ENCODE data around the gene ADGRL3.

Gene ADGRL3

DNA sequence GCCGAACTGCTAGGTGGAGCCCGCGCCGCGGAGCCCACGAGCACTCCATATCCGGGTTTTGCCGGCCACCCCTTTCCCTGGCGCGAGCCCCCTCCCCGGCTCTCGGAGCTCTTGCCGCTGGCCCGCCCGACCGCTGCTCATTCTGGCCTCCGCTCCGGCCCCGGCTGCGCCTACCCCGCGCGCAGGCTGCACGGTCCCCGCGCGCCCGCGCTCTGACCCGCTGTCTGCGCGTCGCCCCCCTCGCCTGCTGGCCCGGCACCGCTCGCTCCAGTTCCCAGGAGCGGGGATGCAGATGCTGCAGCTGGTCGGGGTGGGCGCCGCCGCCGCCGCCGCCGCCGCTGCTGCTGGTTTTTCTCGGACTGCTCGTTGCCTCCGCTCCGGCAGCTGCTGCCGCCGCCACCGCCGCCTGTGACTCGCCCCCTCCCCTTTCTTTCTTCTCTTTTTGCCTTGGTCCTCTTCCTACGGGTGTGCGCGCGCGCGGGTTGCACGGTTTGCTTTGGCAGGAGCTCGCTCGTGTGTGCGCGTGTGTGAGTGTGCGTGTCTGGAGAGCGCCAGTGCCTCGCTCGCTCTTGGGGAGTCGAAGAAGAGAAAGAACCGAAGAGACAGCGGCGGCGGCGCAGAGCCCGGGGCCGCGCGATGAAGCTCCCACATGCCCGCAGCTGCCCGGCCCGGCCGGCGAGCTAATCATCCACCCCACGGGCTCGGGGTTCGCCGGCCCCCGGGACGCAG, at the start of gene ADGRL3:
Gene ADGRL3 (plus strand): TSS at position 140 of the 729 bp plus-strand sequence.
- peaks cover 26% of the 10 kb centered on the region for H3K27me3 Mint-ChIP-seq
- DNase-seq (ENCODE audit: low spot score in 2 of 2) (no peak), ATAC-seq (replicated peaks; ENCODE audit: extremely low read depth, poor library complexity, severe bottlenecking) (no peak)
- peaks cover 4% of the 10 kb centered on the region for H3K9me3 Mint-ChIP-seq
- no peak within 1 kb of the TSS for H3K27ac Mint-ChIP-seq (ENCODE audit: low read depth)
- no peaks in the 10 kb centered on the region for H3K36me3 Mint-ChIP-seq (ENCODE audit: insufficient read depth)
- H3K4me1 Mint-ChIP-seq = no peaks in the 10 kb centered on the region
- no peak within 1 kb of the TSS for H3K4me3 Mint-ChIP-seq

DNA sequence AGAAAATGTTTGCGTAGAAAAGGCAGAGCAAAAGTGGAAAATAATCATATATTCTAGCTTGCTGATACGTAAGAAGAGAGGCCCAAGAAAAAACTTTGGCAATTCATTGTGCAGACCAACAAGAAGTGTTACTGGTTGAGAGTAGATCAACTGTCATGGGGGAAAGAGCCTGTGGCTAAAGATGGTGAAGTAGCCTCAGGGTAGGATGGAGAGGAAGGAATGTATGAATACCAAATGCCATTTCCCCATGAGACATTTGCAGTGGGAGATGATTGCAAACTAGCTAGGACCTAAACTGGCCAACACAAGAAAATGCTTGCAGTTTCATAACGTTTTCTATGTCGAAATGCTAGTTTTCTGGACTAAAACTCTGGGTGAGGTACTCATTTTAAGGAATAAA, 47.7 kb upstream of the ADGRL3 start:
- H3K27ac Mint-ChIP-seq (ENCODE audit: low read depth) = no peak overlapping the region

DNA sequence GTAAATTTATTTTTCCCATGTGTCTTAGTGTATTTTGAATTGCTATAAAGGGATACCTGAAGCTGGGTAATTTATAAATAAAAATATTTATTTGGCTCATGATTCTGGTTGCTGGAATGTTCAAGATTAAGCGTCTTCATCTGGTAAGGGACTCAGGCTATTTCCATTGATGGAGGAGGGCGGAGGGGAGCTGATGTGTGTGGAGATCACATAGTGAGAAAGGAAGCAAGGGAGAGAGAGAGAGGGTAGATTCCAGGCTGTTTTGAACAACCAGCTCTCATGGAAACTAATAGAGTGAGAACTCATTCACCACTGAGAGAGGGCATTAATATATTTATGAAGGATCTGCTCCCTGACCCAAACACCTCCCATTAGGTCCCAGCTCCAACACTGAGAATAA, 39.6 kb upstream of the ADGRL3 start:
- Mint-ChIP-seq H3K4me1 (no peaks in the 10 kb centered on the region), H3K36me3 (ENCODE audit: insufficient read depth) (no peaks in the 10 kb centered on the region), H3K4me3 (no peak overlapping the region), H3K9me3 (peaks cover 25% of the 10 kb centered on the region), H3K27ac (ENCODE audit: low read depth) (no peak overlapping the region), H3K27me3 (no peaks in the 10 kb centered on the region)
- DNase-seq (ENCODE audit: low spot score in 2 of 2) (no peak), ATAC-seq (replicated peaks; ENCODE audit: extremely low read depth, poor library complexity, severe bottlenecking) (no peak)

More for the DNA sequence above, 47.7 kb upstream of the ADGRL3 start:
- no peaks in the 10 kb centered on the region for H3K27me3 Mint-ChIP-seq
- DNase-seq (ENCODE audit: low spot score in 2 of 2) (no peak), ATAC-seq (replicated peaks; ENCODE audit: extremely low read depth, poor library complexity, severe bottlenecking) (no peak)
- H3K4me3 Mint-ChIP-seq = no peak overlapping the region
- H3K9me3 Mint-ChIP-seq = peaks cover 22% of the 10 kb centered on the region
- no peaks in the 10 kb centered on the region for H3K36me3 Mint-ChIP-seq (ENCODE audit: insufficient read depth)
- no peaks in the 10 kb centered on the region for H3K4me1 Mint-ChIP-seq

DNA sequence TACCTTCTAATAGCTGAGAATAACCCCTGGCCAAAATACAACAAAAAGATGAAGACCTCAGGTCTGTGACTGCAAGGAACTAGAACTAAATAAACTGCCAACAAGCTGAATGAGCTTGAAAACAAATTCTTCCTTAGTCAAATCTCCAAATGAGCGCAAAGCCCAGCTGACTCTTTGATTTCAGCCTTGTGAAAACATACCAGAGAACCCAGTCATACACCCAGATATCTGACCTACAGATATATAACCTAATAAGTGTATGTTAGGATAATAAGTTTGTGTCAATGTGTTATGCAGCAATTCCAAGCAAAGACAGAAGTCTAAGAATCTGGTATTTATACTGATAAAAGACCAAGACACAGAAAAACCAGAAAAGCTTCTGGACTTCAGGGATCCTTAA, 38.0 kb upstream of the ADGRL3 start:
- Mint-ChIP-seq H3K36me3 (ENCODE audit: insufficient read depth) (no peaks in the 10 kb centered on the region), H3K27ac (ENCODE audit: low read depth) (no peak overlapping the region), H3K27me3 (no peaks in the 10 kb centered on the region), H3K9me3 (peaks cover 22% of the 10 kb centered on the region), H3K4me3 (no peak overlapping the region), H3K4me1 (no peaks in the 10 kb centered on the region)
- ATAC-seq (replicated peaks; ENCODE audit: extremely low read depth, poor library complexity, severe bottlenecking) (no peak), DNase-seq (ENCODE audit: low spot score in 2 of 2) (no peak)

DNA sequence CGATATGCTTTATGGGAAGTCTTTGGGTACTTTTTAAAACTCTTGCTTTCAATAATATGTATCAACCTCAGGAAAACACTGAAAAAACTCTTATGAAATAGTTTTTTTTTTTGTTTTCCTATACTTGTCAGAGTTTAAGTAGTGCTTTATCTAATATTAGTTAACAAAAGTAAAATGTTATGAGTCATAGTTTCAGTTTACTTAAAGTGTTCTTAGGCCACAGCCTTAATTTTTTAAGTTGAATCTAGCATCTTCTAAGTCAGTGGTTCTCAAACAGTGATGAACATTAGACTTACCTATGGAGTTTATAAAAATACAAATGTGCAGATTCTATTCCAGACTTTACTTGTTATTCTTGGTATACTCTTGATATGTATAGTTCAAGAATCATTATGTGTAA, 26.3 kb upstream of the ADGRL3 start:
- Mint-ChIP-seq H3K27me3 (no peaks in the 10 kb centered on the region), H3K9me3 (peaks cover 16% of the 10 kb centered on the region), H3K27ac (ENCODE audit: low read depth) (no peak overlapping the region), H3K36me3 (ENCODE audit: insufficient read depth) (no peaks in the 10 kb centered on the region), H3K4me1 (no peaks in the 10 kb centered on the region), H3K4me3 (no peak overlapping the region)
- no peak for DNase-seq (ENCODE audit: low spot score in 2 of 2)
- ATAC-seq (replicated peaks; ENCODE audit: extremely low read depth, poor library complexity, severe bottlenecking) = no peak

DNA sequence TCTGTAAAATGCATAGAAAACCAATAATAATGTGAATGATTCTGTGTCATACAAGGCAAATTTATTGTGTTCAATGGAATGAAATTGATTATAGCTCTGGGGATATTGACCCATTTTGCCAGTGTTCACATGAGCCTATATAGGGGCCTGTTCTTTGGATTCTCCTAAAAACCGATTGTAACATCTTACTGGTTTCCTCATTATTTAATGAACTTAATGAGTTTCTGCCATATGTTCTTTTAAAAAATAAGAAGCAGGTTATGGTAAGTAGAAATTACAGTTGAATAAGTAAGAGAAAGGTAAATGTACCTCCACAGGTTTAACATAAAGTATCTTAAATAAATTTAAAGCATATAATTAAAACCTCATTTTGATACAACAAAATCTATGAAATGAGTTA, 24.6 kb upstream of the ADGRL3 start:
- H3K4me3 Mint-ChIP-seq = no peak overlapping the region
- H3K27me3 Mint-ChIP-seq = no peaks in the 10 kb centered on the region
- peaks cover 12% of the 10 kb centered on the region for H3K9me3 Mint-ChIP-seq
- H3K4me1 Mint-ChIP-seq = no peaks in the 10 kb centered on the region
- H3K27ac Mint-ChIP-seq (ENCODE audit: low read depth) = no peak overlapping the region
- DNase-seq (ENCODE audit: low spot score in 2 of 2) = no peak
- H3K36me3 Mint-ChIP-seq (ENCODE audit: insufficient read depth) = no peaks in the 10 kb centered on the region
- no peak for ATAC-seq (replicated peaks; ENCODE audit: extremely low read depth, poor library complexity, severe bottlenecking)

DNA sequence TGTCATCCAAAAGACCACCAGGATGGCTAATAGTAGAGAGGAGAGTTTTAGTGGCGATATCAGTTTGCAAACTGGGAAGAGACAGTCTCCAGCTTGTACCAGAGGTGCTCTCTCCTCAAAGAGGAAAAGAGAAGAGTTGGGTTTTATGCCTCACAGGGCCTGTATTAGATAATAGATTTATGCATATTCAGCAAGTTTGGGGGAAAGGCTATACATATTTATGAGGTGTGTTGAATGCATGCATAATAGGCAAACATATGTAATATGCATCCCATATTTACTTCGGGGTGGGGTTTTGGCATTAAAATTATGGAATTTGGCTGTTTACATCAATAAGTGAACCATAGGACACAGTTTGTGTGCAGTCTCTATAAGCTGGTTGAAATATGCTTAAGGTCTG, 22.8 kb upstream of the ADGRL3 start:
- H3K4me1 Mint-ChIP-seq = no peaks in the 10 kb centered on the region
- H3K27me3 Mint-ChIP-seq = no peaks in the 10 kb centered on the region
- no peak for ATAC-seq (replicated peaks; ENCODE audit: extremely low read depth, poor library complexity, severe bottlenecking)

DNA sequence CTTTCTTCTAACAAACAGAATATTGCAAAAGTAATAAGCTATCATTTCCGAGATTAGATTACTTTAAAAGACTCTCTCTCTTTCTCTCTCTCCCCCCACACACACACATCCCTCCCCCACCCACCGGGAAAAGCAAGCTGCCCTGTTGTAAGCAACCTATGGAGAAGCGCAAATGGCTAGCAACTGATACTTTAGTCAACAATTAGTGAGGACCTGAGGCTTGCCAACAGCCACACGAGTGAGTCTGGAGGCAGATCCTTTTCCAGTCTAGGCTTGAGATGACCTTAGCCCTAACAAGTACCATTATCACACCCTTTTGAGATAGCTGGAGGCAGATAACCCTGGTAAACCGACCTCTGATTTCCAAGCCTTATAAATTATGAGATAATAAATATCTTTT, 19.7 kb upstream of the ADGRL3 start:
- H3K27me3 Mint-ChIP-seq = no peaks in the 10 kb centered on the region
- DNase-seq (ENCODE audit: low spot score in 2 of 2) (no peak), ATAC-seq (replicated peaks; ENCODE audit: extremely low read depth, poor library complexity, severe bottlenecking) (no peak)
- H3K4me3 Mint-ChIP-seq = no peak overlapping the region
- H3K27ac Mint-ChIP-seq (ENCODE audit: low read depth) = no peak overlapping the region
- no peaks in the 10 kb centered on the region for H3K4me1 Mint-ChIP-seq
- no peaks in the 10 kb centered on the region for H3K36me3 Mint-ChIP-seq (ENCODE audit: insufficient read depth)
- H3K9me3 Mint-ChIP-seq = peaks cover 31% of the 10 kb centered on the region

More for the DNA sequence above, 22.8 kb upstream of the ADGRL3 start:
- no peak overlapping the region for H3K4me3 Mint-ChIP-seq
- DNase-seq (ENCODE audit: low spot score in 2 of 2) = no peak
- peaks cover 15% of the 10 kb centered on the region for H3K9me3 Mint-ChIP-seq
- no peak overlapping the region for H3K27ac Mint-ChIP-seq (ENCODE audit: low read depth)
- no peaks in the 10 kb centered on the region for H3K36me3 Mint-ChIP-seq (ENCODE audit: insufficient read depth)

DNA sequence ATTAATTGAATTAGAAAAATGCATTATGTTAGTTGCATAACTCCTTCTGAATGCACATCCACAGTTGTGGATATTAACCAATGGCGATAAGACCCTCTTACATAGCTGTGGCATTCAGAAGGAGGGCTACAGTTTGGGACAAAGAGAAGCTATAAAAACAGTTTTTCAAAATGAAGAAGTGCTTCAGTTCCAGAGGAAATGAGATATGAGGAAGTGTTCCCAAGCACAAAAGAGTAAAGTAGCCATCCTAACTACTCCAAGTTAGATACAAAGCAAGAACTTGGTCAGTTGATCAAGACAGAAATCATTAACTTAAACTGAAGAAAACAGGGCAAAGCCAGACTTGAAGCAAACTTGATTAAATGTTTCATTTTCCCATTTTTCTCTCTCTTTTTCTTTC, 17.2 kb upstream of the ADGRL3 start:
- no peak for DNase-seq (ENCODE audit: low spot score in 2 of 2)
- Mint-ChIP-seq H3K4me3 (no peak overlapping the region), H3K36me3 (ENCODE audit: insufficient read depth) (no peaks in the 10 kb centered on the region), H3K27ac (ENCODE audit: low read depth) (no peak overlapping the region), H3K9me3 (peaks cover 25% of the 10 kb centered on the region), H3K4me1 (no peaks in the 10 kb centered on the region), H3K27me3 (no peaks in the 10 kb centered on the region)
- no peak for ATAC-seq (replicated peaks; ENCODE audit: extremely low read depth, poor library complexity, severe bottlenecking)

DNA sequence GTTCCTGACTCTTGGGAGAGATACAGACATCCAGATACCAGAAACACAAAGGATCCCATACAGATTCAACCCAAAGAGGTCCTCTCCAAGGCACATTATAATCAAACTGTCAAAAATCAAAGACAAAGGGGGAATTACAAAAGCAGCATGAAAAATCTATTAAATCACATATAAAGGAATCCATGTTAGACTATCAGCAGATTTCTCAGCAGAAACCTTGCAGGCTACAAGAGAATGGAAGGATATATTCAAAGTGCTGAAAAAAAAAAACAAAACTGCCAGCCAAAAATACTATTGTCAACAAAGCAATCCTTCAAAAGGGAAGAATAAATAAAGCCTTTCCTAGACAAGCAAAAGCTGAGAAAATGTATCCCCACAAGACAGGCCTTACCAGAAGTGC, 14.8 kb upstream of the ADGRL3 start:
- DNase-seq (ENCODE audit: low spot score in 2 of 2) = no peak
- Mint-ChIP-seq H3K36me3 (ENCODE audit: insufficient read depth) (no peaks in the 10 kb centered on the region), H3K27me3 (no peaks in the 10 kb centered on the region), H3K4me1 (no peaks in the 10 kb centered on the region), H3K4me3 (no peak overlapping the region), H3K9me3 (peaks cover 33% of the 10 kb centered on the region), H3K27ac (ENCODE audit: low read depth) (no peak overlapping the region)
- no peak for ATAC-seq (replicated peaks; ENCODE audit: extremely low read depth, poor library complexity, severe bottlenecking)

DNA sequence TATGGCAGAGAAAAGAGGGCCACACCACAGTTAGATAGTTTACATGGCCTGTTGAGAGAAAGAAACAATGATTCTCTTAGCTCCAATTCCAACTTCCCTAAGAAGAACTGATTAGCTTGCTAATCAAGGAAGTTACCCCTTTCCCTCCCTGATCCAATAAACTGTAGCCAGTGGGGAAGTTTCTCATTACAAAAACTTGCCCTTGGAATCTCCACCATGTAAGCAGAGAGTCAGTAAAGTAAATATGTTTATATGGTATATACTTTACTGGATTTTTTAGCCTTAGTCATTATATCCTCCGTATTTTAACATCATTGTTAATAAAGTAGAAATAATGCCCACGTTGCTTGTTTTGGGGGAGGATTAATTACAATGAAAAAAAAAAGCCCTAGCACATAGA, 7.7 kb upstream of the ADGRL3 start:
- H3K27me3 Mint-ChIP-seq = no peaks in the 10 kb centered on the region
- DNase-seq (ENCODE audit: low spot score in 2 of 2) (no peak), ATAC-seq (replicated peaks; ENCODE audit: extremely low read depth, poor library complexity, severe bottlenecking) (no peak)
- H3K36me3 Mint-ChIP-seq (ENCODE audit: insufficient read depth) = no peaks in the 10 kb centered on the region
- H3K4me1 Mint-ChIP-seq = no peaks in the 10 kb centered on the region
- peaks cover 21% of the 10 kb centered on the region for H3K9me3 Mint-ChIP-seq
- H3K4me3 Mint-ChIP-seq = no peak overlapping the region
- no peak overlapping the region for H3K27ac Mint-ChIP-seq (ENCODE audit: low read depth)

DNA sequence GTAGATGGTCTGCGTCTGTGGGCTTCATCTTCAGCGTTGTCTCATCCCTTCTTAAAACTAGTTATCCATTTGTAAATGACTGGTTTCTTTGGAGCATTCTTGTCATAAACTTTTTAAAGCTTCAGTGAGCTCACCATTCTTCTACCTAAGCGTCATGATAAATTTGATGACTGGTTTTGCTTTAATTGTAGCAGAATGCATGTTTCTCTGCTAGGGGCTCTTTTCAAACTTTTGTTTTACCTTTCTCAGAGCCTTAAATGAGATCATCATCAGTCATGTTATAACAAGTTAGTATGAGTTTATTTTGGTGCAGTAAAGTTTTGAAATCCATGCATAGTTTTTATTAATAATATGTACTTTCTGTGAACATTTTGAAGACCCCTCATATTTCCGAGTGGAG, 6.3 kb upstream of the ADGRL3 start:
- Mint-ChIP-seq H3K36me3 (ENCODE audit: insufficient read depth) (no peaks in the 10 kb centered on the region), H3K27me3 (peaks cover 4% of the 10 kb centered on the region), H3K9me3 (peaks cover 17% of the 10 kb centered on the region), H3K4me3 (no peak overlapping the region), H3K4me1 (no peaks in the 10 kb centered on the region), H3K27ac (ENCODE audit: low read depth) (no peak overlapping the region)
- no peak for DNase-seq (ENCODE audit: low spot score in 2 of 2)
- no peak for ATAC-seq (replicated peaks; ENCODE audit: extremely low read depth, poor library complexity, severe bottlenecking)

DNA sequence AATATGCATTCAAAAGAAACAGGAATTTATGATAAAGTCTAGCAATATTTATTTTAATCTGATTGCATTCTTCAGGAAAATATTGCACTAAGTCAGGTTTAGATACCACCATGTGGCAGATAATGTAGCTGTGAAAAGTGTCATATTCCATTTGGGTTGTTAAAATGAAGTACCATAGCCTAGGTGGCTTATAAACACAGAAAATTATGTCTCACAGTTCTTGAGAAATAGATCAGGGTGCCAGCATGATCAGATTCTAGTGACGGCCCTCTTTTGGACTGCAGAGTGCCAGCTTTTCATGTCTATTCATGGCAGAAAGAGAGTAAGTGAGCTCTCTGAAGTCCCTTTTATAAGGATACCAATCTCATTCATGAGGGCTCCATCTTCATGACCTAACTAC, 5.6 kb upstream of the ADGRL3 start:
- no peak overlapping the region for H3K4me3 Mint-ChIP-seq
- ATAC-seq (replicated peaks; ENCODE audit: extremely low read depth, poor library complexity, severe bottlenecking) (no peak), DNase-seq (ENCODE audit: low spot score in 2 of 2) (no peak)
- H3K27ac Mint-ChIP-seq (ENCODE audit: low read depth) = no peak overlapping the region
- peaks cover 14% of the 10 kb centered on the region for H3K9me3 Mint-ChIP-seq
- peaks cover 11% of the 10 kb centered on the region for H3K27me3 Mint-ChIP-seq
- H3K36me3 Mint-ChIP-seq (ENCODE audit: insufficient read depth) = no peaks in the 10 kb centered on the region
- no peaks in the 10 kb centered on the region for H3K4me1 Mint-ChIP-seq
